ENCODE results near the gene ABITRAM.
A peak's percentile ranks its signal among the peaks of the same experiment; 100 is the strongest.
"Not testable (repeated sequence)": the region's sequence is repeated elsewhere in the genome, so short reads cannot be mapped to it uniquely, and the experiment has no call there.

Gene ABITRAM

DNA sequence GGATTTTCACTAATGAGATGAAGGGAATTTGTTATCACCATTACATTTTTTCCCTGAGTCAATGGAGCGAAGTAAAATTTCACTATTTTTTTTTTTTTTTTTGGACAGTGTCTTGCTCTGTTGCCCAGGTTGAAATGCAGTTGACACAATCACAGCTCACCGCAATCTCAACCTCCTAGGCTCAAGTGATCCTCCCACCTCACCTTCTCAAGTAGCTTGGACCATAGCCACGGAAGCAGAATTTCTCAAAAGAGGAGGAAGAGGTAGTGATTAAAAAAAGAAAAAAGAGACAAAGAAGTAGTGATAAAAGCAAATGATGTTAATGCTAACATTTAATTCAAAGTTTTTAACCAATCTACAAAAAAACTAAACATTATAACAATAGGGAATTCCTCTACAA is 30.0 kb upstream of the ABITRAM start:
- no peak overlapping the region for H3K27ac ChIP-seq (ENCODE audit: low read length)
- peaks cover 82% of the 10 kb centered on the region for H3K36me3 ChIP-seq (ENCODE audit: control insufficient read depth, low read depth, low read length)
- no peaks in the 10 kb centered on the region for H3K4me1 ChIP-seq (ENCODE audit: control insufficient read depth, low read depth, low read length)
- no peak overlapping the region for H3K9ac ChIP-seq (ENCODE audit: low read length)
- H3K9me3 ChIP-seq (ENCODE audit: control insufficient read depth, low read depth, low read length) = no peaks in the 10 kb centered on the region
- no peak overlapping the region for H3K4me3 ChIP-seq (ENCODE audit: low read length)
- H3K27me3 ChIP-seq (ENCODE audit: control insufficient read depth, insufficient read depth, low read length) = no peaks in the 10 kb centered on the region

DNA sequence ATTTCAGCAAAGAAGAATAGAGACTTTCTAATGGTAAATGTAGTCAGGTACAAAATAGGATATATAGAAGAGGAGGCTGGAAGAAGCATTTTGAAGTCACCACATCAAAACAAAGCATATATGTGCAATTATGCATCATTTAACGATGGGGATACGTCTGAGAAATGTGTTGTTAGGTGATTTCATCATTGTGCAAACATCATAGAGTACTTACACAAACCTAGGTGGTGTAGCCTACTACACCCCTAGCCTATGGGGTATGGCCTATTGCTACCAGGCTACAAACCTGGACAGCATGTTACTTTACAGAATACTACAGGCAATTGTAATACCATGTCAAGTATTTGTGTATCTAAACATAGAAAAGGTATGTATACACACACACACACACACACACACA is 28.7 kb upstream of the ABITRAM start:
- H3K36me3 ChIP-seq (ENCODE audit: control insufficient read depth, low read depth, low read length) = peaks cover 80% of the 10 kb centered on the region

DNA sequence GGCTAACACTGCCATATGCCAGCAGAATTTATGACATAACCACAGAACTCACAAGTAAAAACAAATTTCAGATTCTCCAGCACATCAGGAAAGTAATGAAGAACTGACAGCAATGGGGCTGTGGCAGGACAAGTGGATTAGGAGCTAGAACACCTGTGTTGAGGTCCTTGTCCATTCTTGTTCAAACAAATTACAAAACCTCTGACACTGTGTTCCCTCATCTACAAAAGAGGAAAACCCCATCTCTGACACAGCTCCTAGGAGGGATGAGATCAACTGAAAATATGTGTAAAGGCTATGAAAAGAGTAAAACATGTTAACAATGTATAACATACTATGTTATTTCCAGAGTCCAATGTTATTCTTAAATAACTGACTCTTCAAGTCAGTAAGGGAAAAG is 23.8 kb upstream of the ABITRAM start:
- no peaks in the 10 kb centered on the region for H3K9me3 ChIP-seq (ENCODE audit: control insufficient read depth, low read depth, low read length)
- H3K36me3 ChIP-seq (ENCODE audit: control insufficient read depth, low read depth, low read length) = peaks cover 70% of the 10 kb centered on the region
- H3K27me3 ChIP-seq (ENCODE audit: control insufficient read depth, insufficient read depth, low read length) = no peaks in the 10 kb centered on the region

More for the DNA sequence above, 28.7 kb upstream of the ABITRAM start:
- no peaks in the 10 kb centered on the region for H3K9me3 ChIP-seq (ENCODE audit: control insufficient read depth, low read depth, low read length)
- no peaks in the 10 kb centered on the region for H3K27me3 ChIP-seq (ENCODE audit: control insufficient read depth, insufficient read depth, low read length)
- no peak overlapping the region for H3K9ac ChIP-seq (ENCODE audit: low read length)
- H3K4me1 ChIP-seq (ENCODE audit: control insufficient read depth, low read depth, low read length) = no peaks in the 10 kb centered on the region
- H3K27ac ChIP-seq (ENCODE audit: low read length) = no peak overlapping the region
- no peak overlapping the region for H3K4me3 ChIP-seq (ENCODE audit: low read length)

DNA sequence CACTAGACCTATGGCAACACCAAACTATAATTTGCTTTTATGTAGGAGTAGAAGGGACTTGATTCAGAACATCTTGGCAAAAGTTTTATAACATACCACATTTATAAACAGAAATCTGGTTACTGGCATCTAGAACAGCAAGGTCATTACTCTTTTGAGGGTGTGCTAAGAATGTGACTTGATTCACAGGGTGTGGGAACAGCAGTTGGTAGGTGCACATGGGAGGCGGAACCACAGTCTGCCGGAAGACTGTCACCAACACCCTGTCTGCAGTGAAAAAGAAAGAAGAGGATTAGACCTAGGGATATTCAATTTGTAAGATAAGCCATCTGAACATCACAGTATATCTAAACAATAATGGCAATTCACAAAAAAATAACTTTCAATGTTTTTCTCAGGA is 23.3 kb upstream of the ABITRAM start:
- Histone ChIP-seq H3K36me3 (ENCODE audit: control insufficient read depth, low read depth, low read length) (peaks cover 69% of the 10 kb centered on the region), H3K9me3 (ENCODE audit: control insufficient read depth, low read depth, low read length) (no peaks in the 10 kb centered on the region), H3K4me3 (ENCODE audit: low read length) (no peak overlapping the region), H3K27ac (ENCODE audit: low read length) (no peak overlapping the region), H3K9ac (ENCODE audit: low read length) (no peak overlapping the region), H3K27me3 (ENCODE audit: control insufficient read depth, insufficient read depth, low read length) (no peaks in the 10 kb centered on the region), H3K4me1 (ENCODE audit: control insufficient read depth, low read depth, low read length) (no peaks in the 10 kb centered on the region)

More for the DNA sequence above, 23.8 kb upstream of the ABITRAM start:
- Histone ChIP-seq H3K4me3 (ENCODE audit: low read length) (no peak overlapping the region), H3K27ac (ENCODE audit: low read length) (no peak overlapping the region), H3K9ac (ENCODE audit: low read length) (no peak overlapping the region), H3K4me1 (ENCODE audit: control insufficient read depth, low read depth, low read length) (no peaks in the 10 kb centered on the region)

DNA sequence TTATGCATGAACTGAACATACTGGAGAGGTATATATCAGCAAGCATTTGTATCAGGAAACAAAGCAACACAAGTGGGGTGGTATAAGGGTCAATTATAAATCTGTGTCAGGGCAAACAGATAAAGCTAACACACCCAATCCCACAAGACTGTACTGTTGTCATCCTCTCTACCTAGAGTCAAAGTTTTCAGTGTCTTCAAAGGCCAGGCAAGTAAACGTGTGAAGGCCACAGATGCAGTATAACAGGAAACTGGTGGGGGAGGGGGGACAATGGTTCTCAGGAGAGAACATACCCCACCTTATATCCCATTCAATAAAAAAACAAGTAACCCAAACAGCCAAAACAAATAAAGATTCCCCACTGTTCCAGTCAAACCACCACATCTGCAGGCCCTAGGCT is 22.4 kb upstream of the ABITRAM start:
- H3K9ac ChIP-seq (ENCODE audit: low read length) = no peak overlapping the region
- peaks cover 69% of the 10 kb centered on the region for H3K36me3 ChIP-seq (ENCODE audit: control insufficient read depth, low read depth, low read length)
- H3K27ac ChIP-seq (ENCODE audit: low read length) = no peak overlapping the region
- no peaks in the 10 kb centered on the region for H3K9me3 ChIP-seq (ENCODE audit: control insufficient read depth, low read depth, low read length)
- no peak overlapping the region for H3K4me3 ChIP-seq (ENCODE audit: low read length)
- no peaks in the 10 kb centered on the region for H3K27me3 ChIP-seq (ENCODE audit: control insufficient read depth, insufficient read depth, low read length)
- H3K4me1 ChIP-seq (ENCODE audit: control insufficient read depth, low read depth, low read length) = no peaks in the 10 kb centered on the region

DNA sequence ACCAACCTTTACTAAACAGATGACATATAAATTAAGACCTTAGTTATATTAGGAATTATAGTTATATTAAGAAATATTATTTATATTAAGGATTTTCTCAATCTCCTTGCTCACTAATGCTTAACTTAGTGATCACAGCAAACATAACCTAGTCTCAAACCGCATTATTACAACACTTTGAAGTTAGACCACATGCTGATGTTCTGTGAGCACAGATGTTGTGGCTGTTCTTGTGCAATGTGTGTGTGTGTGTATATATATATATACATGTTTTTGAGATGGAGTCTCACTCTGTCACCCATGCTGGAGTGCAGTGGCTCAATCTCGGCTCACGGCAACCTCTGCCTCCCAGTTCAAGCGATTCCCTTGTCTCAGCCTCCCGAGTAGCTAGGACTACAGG is 20.8 kb upstream of the ABITRAM start:
- no peak overlapping the region for H3K9ac ChIP-seq (ENCODE audit: low read length)
- H3K4me3 ChIP-seq (ENCODE audit: low read length) = no peak overlapping the region
- no peaks in the 10 kb centered on the region for H3K27me3 ChIP-seq (ENCODE audit: control insufficient read depth, insufficient read depth, low read length)
- H3K4me1 ChIP-seq (ENCODE audit: control insufficient read depth, low read depth, low read length) = no peaks in the 10 kb centered on the region
- H3K9me3 ChIP-seq (ENCODE audit: control insufficient read depth, low read depth, low read length) = no peaks in the 10 kb centered on the region
- peaks cover 61% of the 10 kb centered on the region for H3K36me3 ChIP-seq (ENCODE audit: control insufficient read depth, low read depth, low read length)
- H3K27ac ChIP-seq (ENCODE audit: low read length) = no peak overlapping the region

DNA sequence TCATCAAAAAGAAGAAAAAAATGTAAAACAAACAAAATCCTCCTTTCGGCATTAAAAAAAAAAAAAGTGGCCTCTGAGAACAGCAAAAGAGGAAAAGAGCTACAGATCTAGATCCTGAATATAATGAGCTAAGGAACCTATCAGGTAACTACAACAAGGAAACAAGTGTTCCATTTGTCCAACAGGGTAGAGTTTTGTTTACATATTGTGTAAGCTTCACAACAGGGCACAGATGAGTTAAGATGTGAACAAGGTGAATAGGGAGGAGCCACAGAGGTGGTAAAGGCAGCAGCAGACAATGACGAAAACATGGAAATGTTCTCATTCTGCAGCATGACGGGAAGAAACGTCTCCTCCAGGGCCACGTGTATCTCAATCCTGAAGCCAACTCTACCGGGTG is 14.7 kb upstream of the ABITRAM start:
- no peak overlapping the region for H3K27ac ChIP-seq (ENCODE audit: low read length)
- H3K27me3 ChIP-seq (ENCODE audit: control insufficient read depth, insufficient read depth, low read length) = no peaks in the 10 kb centered on the region
- H3K4me3 ChIP-seq (ENCODE audit: low read length) = no peak overlapping the region
- H3K9me3 ChIP-seq (ENCODE audit: control insufficient read depth, low read depth, low read length) = no peaks in the 10 kb centered on the region
- no peaks in the 10 kb centered on the region for H3K4me1 ChIP-seq (ENCODE audit: control insufficient read depth, low read depth, low read length)
- no peak overlapping the region for H3K9ac ChIP-seq (ENCODE audit: low read length)
- peaks cover 45% of the 10 kb centered on the region for H3K36me3 ChIP-seq (ENCODE audit: control insufficient read depth, low read depth, low read length)

DNA sequence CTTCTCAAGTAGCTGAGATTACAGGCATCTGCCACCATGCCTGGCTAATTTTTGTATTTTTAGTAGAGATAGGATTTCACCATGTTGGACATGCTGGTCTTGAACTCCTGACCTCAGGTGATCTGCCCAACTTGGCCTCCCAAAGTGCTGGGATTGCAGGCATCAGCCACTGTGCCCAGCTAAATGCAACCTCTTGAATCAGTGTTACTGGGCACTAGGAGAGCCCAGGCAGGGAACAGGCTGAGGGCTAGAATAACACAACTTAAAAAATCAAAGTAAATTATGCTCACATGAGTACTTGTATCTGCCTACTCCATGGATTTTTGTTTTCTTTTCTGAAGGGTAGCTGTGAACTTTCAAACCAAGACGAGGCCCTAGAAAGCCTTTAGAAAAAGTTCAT is 13.8 kb upstream of the ABITRAM start:
- not testable (repeated sequence) for H3K9ac ChIP-seq (ENCODE audit: low read length); H3K27me3 ChIP-seq (ENCODE audit: control insufficient read depth, insufficient read depth, low read length); H3K9me3 ChIP-seq (ENCODE audit: control insufficient read depth, low read depth, low read length); H3K4me1 ChIP-seq (ENCODE audit: control insufficient read depth, low read depth, low read length); H3K27ac ChIP-seq (ENCODE audit: low read length); H3K4me3 ChIP-seq (ENCODE audit: low read length)
- H3K36me3 ChIP-seq (ENCODE audit: control insufficient read depth, low read depth, low read length) = peaks cover 40% of the 10 kb centered on the region

DNA sequence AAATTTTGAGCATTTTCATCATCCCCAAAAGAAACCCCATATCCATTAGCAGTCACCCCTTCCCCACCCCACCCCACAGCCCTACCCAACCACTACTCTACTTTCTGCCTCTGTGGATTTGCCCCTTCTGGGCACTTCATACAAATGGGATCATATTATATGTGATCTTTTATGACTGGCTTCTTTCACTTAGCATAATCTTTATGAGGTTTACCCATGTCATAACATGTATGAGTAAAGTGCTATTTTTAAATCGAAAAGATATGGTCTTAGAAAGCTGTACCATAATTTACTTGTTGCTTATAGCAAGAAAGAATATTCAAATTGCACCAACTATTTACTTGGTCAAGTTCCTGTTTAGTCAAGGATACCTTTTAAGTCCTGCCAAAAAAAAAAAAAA is 13.0 kb upstream of the ABITRAM start:
- Histone ChIP-seq H3K27me3 (ENCODE audit: control insufficient read depth, insufficient read depth, low read length) (no peaks in the 10 kb centered on the region), H3K4me1 (ENCODE audit: control insufficient read depth, low read depth, low read length) (no peaks in the 10 kb centered on the region), H3K36me3 (ENCODE audit: control insufficient read depth, low read depth, low read length) (peaks cover 41% of the 10 kb centered on the region), H3K27ac (ENCODE audit: low read length) (no peak overlapping the region), H3K4me3 (ENCODE audit: low read length) (no peak overlapping the region), H3K9me3 (ENCODE audit: control insufficient read depth, low read depth, low read length) (no peaks in the 10 kb centered on the region), H3K9ac (ENCODE audit: low read length) (no peak overlapping the region)

DNA sequence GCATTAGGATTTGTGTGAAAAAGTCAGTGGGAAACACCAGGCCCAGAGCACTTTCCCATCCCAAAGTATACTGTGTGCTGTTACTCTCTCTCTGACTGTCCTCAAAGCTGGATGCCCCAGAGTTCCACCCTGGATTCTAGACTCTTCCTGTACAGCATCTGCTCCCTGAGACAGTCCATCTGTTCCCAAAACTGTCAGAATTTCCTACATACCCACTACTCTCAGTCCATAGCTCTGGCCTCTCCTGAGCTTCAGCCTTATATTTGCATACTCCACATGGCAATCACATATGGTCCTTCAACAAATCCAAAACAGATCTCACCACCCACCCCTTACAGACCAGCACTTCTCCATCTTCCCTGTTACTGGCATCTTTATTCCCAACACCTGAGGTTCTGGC is 9.7 kb upstream of the ABITRAM start:
- H3K9me3 ChIP-seq (ENCODE audit: control insufficient read depth, low read depth, low read length) = no peaks in the 10 kb centered on the region
- no peaks in the 10 kb centered on the region for H3K4me1 ChIP-seq (ENCODE audit: control insufficient read depth, low read depth, low read length)
- no peak overlapping the region for H3K27ac ChIP-seq (ENCODE audit: low read length)
- H3K36me3 ChIP-seq (ENCODE audit: control insufficient read depth, low read depth, low read length) = peaks cover 48% of the 10 kb centered on the region
- H3K4me3 ChIP-seq (ENCODE audit: low read length) = no peak overlapping the region
- no peak overlapping the region for H3K9ac ChIP-seq (ENCODE audit: low read length)
- no peaks in the 10 kb centered on the region for H3K27me3 ChIP-seq (ENCODE audit: control insufficient read depth, insufficient read depth, low read length)

DNA sequence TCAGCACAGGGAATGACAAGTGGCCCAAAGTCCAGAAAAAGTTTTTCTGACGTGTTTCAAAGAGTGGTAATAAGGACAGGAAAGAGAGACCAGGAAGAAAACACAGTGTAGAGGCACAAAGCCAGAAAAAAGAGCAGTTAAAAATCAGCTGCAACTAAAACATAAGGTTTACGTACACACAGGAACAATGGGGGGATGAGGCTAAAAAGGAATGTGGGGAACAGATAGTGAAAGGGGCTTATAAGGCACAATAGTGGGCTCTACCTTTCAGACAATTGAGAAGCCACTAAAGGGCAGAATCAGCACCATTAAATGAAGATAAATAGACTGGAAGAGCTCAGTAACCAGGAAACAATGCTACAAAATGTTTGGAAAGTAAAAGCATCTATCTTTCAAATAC is 5.8 kb upstream of the ABITRAM start:
- Histone ChIP-seq H3K27me3 (ENCODE audit: control insufficient read depth, insufficient read depth, low read length) (no peaks in the 10 kb centered on the region), H3K36me3 (ENCODE audit: control insufficient read depth, low read depth, low read length) (peaks cover 41% of the 10 kb centered on the region), H3K4me3 (ENCODE audit: low read length) (no peak overlapping the region), H3K27ac (ENCODE audit: low read length) (no peak overlapping the region), H3K9me3 (ENCODE audit: control insufficient read depth, low read depth, low read length) (no peaks in the 10 kb centered on the region), H3K4me1 (ENCODE audit: control insufficient read depth, low read depth, low read length) (peaks cover 5% of the 10 kb centered on the region), H3K9ac (ENCODE audit: low read length) (no peak overlapping the region)

DNA sequence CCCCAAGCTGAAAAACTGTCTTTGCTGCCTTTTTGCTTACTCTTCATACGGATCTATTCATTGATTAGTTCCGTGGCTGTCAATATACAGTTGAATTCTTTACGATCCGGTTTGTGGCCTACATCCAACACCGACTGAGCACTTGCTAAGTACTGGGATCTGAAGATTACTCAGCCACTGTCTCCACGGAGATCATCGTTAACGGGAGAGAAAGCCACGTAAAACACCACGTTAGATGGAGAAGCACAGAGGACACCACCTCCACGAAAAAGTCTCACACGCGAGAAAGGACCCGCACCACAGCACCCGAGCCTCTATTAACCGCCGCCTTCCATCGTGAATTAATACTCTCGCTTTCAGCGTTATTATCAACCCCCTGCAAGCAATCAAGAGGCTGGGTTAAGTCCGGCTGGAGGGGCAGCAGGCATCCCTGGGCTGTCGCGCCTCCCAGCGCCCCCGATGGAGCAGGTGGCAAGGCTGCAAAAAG is 926 bp upstream of the ABITRAM start:
- H3K9ac ChIP-seq (ENCODE audit: low read length) = peak overlapping the region; percentile 89
- H3K27me3 ChIP-seq (ENCODE audit: control insufficient read depth, insufficient read depth, low read length) = no peaks in the 10 kb centered on the region
- H3K4me1 ChIP-seq (ENCODE audit: control insufficient read depth, low read depth, low read length) = peaks cover 5% of the 10 kb centered on the region
- H3K36me3 ChIP-seq (ENCODE audit: control insufficient read depth, low read depth, low read length) = peaks cover 9% of the 10 kb centered on the region
- no peaks in the 10 kb centered on the region for H3K9me3 ChIP-seq (ENCODE audit: control insufficient read depth, low read depth, low read length)
- no peak overlapping the region for H3K27ac ChIP-seq (ENCODE audit: low read length)
- peak overlapping the region; percentile 97 for H3K4me3 ChIP-seq (ENCODE audit: low read length)

Measured in iPS-18a (cell line).